Thyroid gland (tissue), 4 donors: Measurements from ENCODE around the gene CIAO3.

Experiments used
- POLR2A ChIP-seq, 2 donors: fragments of 450-650 bp; IDR thresholded peaks; one replicate each; pipeline ENCODE4 v1.6.1; 2017; ENCODE audit warnings: antibody characterized with exemption in 2 of 2, mild to moderate bottlenecking in 2 of 2, moderate library complexity in 1 of 2
- TF ChIP-seq, protein P1 (sequence below), 6 experiments: fragments of 200-600 bp in 3 of 6; fragments of 450-650 bp in 3 of 6; sonication (generic) in 3 of 6; IDR thresholded peaks; one replicate each; pipeline ENCODE4 v1.5.1; 2016 to 2019; ENCODE audit warnings: antibody characterized with exemption in 6 of 6, mild to moderate bottlenecking in 2 of 6, inconsistent platforms in 1 of 6, moderate library complexity in 1 of 6

DNA sequence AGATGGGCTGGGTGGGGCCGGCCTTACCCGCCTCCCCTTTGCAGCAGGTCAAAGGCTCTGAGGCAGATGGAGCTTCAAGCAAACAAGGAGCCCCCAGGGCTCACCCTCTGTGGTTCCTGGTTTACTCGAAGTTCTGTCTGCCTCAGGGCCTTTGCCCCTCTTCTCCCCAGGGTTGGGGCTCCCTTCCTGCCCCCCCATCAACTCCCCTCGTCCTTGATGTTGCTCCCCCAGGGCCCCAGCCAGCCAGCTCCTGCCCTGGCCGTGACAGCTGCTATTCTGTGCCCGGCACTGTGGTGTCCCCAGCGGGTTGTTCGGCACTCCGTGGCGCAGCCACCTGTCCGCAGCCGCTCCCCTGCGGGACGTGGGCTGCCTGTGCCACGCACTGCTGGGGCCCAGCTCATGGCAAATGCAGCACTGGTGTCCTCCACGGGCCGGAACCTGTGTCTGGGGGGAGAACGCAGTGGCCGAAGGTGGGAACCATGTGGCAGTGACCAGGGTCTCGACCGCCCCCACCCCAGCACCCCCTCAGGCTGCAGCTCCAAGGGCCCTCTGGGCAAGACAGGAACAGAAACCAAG lies 30.2 kb downstream of the CIAO3 start:
- no peak for TF ChIP-seq POLR2A (IDR thresholded peaks at IDR 0.05)
- TF ChIP-seq, protein P1, sequence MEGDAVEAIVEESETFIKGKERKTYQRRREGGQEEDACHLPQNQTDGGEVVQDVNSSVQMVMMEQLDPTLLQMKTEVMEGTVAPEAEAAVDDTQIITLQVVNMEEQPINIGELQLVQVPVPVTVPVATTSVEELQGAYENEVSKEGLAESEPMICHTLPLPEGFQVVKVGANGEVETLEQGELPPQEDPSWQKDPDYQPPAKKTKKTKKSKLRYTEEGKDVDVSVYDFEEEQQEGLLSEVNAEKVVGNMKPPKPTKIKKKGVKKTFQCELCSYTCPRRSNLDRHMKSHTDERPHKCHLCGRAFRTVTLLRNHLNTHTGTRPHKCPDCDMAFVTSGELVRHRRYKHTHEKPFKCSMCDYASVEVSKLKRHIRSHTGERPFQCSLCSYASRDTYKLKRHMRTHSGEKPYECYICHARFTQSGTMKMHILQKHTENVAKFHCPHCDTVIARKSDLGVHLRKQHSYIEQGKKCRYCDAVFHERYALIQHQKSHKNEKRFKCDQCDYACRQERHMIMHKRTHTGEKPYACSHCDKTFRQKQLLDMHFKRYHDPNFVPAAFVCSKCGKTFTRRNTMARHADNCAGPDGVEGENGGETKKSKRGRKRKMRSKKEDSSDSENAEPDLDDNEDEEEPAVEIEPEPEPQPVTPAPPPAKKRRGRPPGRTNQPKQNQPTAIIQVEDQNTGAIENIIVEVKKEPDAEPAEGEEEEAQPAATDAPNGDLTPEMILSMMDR (IDR thresholded peaks at IDR 0.05) = no peak
